IMR-90 (cell line): ENCODE data around the gene GNB2. TPM values are rescaled to one million over a fixed set of nuclear protein-coding genes. Genes with fewer than 3 reads are reported as not detected.

ENCODE experiments used
- ATAC-seq: fragments of 200-7000 bp; cut with Tn5 transposase; 2 replicates; pipeline ENCODE4 v1.9.1; 2020; ENCODE audit warnings: low read depth, mild to moderate bottlenecking, moderate library complexity
- BruUV-seq: library from RNA; stranded (reverse); fragments of 400-500 nt; replicated peaks from 2 replicates; lab custom pipeline; 2021; lab: Mats Ljungman, UMichigan
- CTCF ChIA-PET: fragments of 300-600 bp; formaldehyde crosslinking; extraction: SDS; loops from one replicate; lab custom pipeline; 2021; ENCODE audit warnings: antibody characterized with exemption; lab: Yijun Ruan, JAX
- POLR2A ChIA-PET: fragments of 300-600 bp; sonication (Branson Sonifier 250); formaldehyde crosslinking; loops from one replicate; lab custom pipeline; 2022; ENCODE audit warnings: antibody characterized with exemption; ENCODE audit not compliant: unreplicated experiment; lab: Charles Lee
- DNase-seq: peaks from one replicate; pipeline ENCODE4 v3.0.0; 2013
- H2AFZ ChIP-seq: replicated peaks from 2 replicates; pipeline ENCODE3; 2013; ENCODE audit warnings: low read length, mild to moderate bottlenecking; ENCODE audit not compliant: poor library complexity
- H2AK5ac ChIP-seq: 2 replicates; pipeline ENCODE4 v1.6.1; 2013; ENCODE audit warnings: low read depth, low read length, inconsistent platforms
- H2AK9ac ChIP-seq: replicated peaks from 2 replicates; pipeline ENCODE3; 2013; ENCODE audit warnings: mild to moderate bottlenecking, low read depth, low read length, moderate library complexity; ENCODE audit not compliant: poor library complexity
- H2BK120ac ChIP-seq: 2 replicates; pipeline ENCODE4 v1.6.1; 2013; ENCODE audit warnings: low read depth, low read length, inconsistent platforms
- H2BK15ac ChIP-seq: 3 replicates; pipeline ENCODE4 v1.6.1; 2013; ENCODE audit warnings: low read depth, low read length, inconsistent platforms
- H2BK20ac ChIP-seq: 2 replicates; pipeline ENCODE4 v1.6.1; 2013; ENCODE audit warnings: low read depth, mild to moderate bottlenecking, inconsistent platforms, low read length, moderate library complexity
- H2BK5ac ChIP-seq: 2 replicates; pipeline ENCODE4 v1.6.1; 2013; ENCODE audit warnings: mild to moderate bottlenecking, low read depth, low read length, inconsistent platforms; ENCODE audit not compliant: poor library complexity, severe bottlenecking
- H3K14ac ChIP-seq: replicated peaks from 2 replicates; pipeline ENCODE4 v1.6.1; 2013; ENCODE audit warnings: low read depth, low read length, inconsistent platforms
- H3K18ac ChIP-seq: 2 replicates; pipeline ENCODE4 v1.6.1; 2013; ENCODE audit warnings: low read depth, low read length, control low read depth
- H3K23ac ChIP-seq: 2 replicates; pipeline ENCODE4 v1.6.1; 2013; ENCODE audit warnings: low read depth, low read length, inconsistent platforms
- H3K27ac ChIP-seq: 2 replicates; pipeline ENCODE4 v1.5.1; 2013; ENCODE audit warnings: mild to moderate bottlenecking, control low read depth, low read length; ENCODE audit not compliant: insufficient read depth
- H3K27me3 ChIP-seq: 2 replicates; pipeline ENCODE4 v1.6.1; 2013; ENCODE audit warnings: low read length; ENCODE audit not compliant: control insufficient read depth, insufficient read depth
- H3K36me3 ChIP-seq: 2 replicates; pipeline ENCODE4 v1.6.1; 2013; ENCODE audit warnings: low read length, mixed read lengths; ENCODE audit not compliant: control insufficient read depth, insufficient read depth
- H3K4ac ChIP-seq: 2 replicates; pipeline ENCODE4 v1.6.1; 2013; ENCODE audit warnings: low read depth, low read length, inconsistent platforms
- H3K4me1 ChIP-seq: 2 replicates; pipeline ENCODE4 v1.6.1; 2013; ENCODE audit warnings: low read length, mixed read lengths; ENCODE audit not compliant: control insufficient read depth, insufficient read depth
- H3K4me2 ChIP-seq: 2 replicates; pipeline ENCODE4 v1.6.1; 2013; ENCODE audit warnings: low read depth, mild to moderate bottlenecking, control low read depth, low read length, moderate library complexity
- H3K4me3 ChIP-seq: 2 replicates; pipeline ENCODE4 v1.5.1; 2013; ENCODE audit warnings: low read depth, mild to moderate bottlenecking, control low read depth, low read length, moderate library complexity; ENCODE audit not compliant: insufficient read depth
- H3K56ac ChIP-seq: 2 replicates; pipeline ENCODE4 v1.6.1; 2013; ENCODE audit warnings: low read length, inconsistent platforms; ENCODE audit not compliant: insufficient read depth; ENCODE audit errors: extremely low read depth
- H3K79me1 ChIP-seq, 2 experiments: 2 replicates each; pipeline ENCODE4 v1.6.1; 2013; ENCODE audit warnings: low read length in 2 of 2, inconsistent platforms in 1 of 2, low read depth in 1 of 2
- H3K9ac ChIP-seq: 2 replicates; pipeline ENCODE4 v1.6.1; 2013; ENCODE audit warnings: low read depth, low read length, control low read depth
- H3K9me1 ChIP-seq: 2 replicates; pipeline ENCODE4 v1.6.1; 2013; ENCODE audit warnings: low read length, inconsistent platforms; ENCODE audit not compliant: insufficient read depth
- H3K9me3 ChIP-seq: 2 replicates; pipeline ENCODE4 v1.6.1; 2013; ENCODE audit warnings: low read length; ENCODE audit not compliant: control insufficient read depth, insufficient read depth
- H4K20me1 ChIP-seq: 2 replicates; pipeline ENCODE4 v1.6.1; 2013; ENCODE audit warnings: low read length, inconsistent platforms; ENCODE audit not compliant: insufficient read depth
- H4K5ac ChIP-seq: 2 replicates; pipeline ENCODE4 v1.6.1; 2013; ENCODE audit warnings: mild to moderate bottlenecking, low read depth, low read length, control low read depth
- H4K8ac ChIP-seq, 2 experiments: 2 replicates each; pipeline ENCODE4 v1.6.1; 2013; ENCODE audit warnings: low read depth in 2 of 2, low read length in 2 of 2, control low read depth in 1 of 2, inconsistent platforms in 1 of 2
- H4K91ac ChIP-seq: 2 replicates; pipeline ENCODE4 v1.6.1; 2013; ENCODE audit warnings: low read depth, low read length, inconsistent platforms; ENCODE audit not compliant: insufficient read depth
- BHLHE40 ChIP-seq: fragments of 150-350 bp; IDR thresholded peaks from 2 replicates; pipeline ENCODE4 v1.6.1; 2016; ENCODE audit warnings: mild to moderate bottlenecking, low read depth, low read length
- CEBPB ChIP-seq: IDR thresholded peaks from 2 replicates; pipeline ENCODE4 v1.6.1; 2012; ENCODE audit warnings: low read depth, low read length, improper control_type of control experiment
- CHD1 ChIP-seq: IDR thresholded peaks from 2 replicates; pipeline ENCODE4 v1.6.1; 2012; ENCODE audit warnings: low read depth, low read length, improper control_type of control experiment
- ELK1 ChIP-seq: fragments of 150-350 bp; IDR thresholded peaks from 2 replicates; pipeline ENCODE4 v1.6.1; 2016; ENCODE audit warnings: low read depth, mild to moderate bottlenecking, low read length, moderate library complexity, borderline replicate concordance
- FOS ChIP-seq: fragments of 150-350 bp; IDR thresholded peaks from 2 replicates; pipeline ENCODE4 v1.6.1; 2016; ENCODE audit warnings: low read depth, low read length
- MAFK ChIP-seq: IDR thresholded peaks from 2 replicates; pipeline ENCODE4 v1.6.1; 2012; ENCODE audit warnings: low read depth, low read length, improper control_type of control experiment
- MAZ ChIP-seq: IDR thresholded peaks from 2 replicates; pipeline ENCODE4 v1.6.1; 2012; ENCODE audit warnings: low read depth, mild to moderate bottlenecking, low read length, improper control_type of control experiment, moderate library complexity, borderline replicate concordance
- MXI1 ChIP-seq: IDR thresholded peaks from 2 replicates; pipeline ENCODE4 v1.6.1; 2012; ENCODE audit warnings: low read depth, mild to moderate bottlenecking, low read length, moderate library complexity, borderline replicate concordance
- NFE2L2 ChIP-seq: fragments of 150-350 bp; IDR thresholded peaks from 2 replicates; pipeline ENCODE4 v1.6.1; 2016; ENCODE audit warnings: low read depth, mild to moderate bottlenecking, low read length
- POLR2A ChIP-seq: IDR thresholded peaks from 2 replicates; pipeline ENCODE4 v1.6.1; 2012; ENCODE audit warnings: mild to moderate bottlenecking, low read depth, low read length
- RAD21 ChIP-seq: IDR thresholded peaks from 2 replicates; pipeline ENCODE4 v1.6.1; 2012; ENCODE audit warnings: low read length, improper control_type of control experiment
- RCOR1 ChIP-seq: IDR thresholded peaks from 2 replicates; pipeline ENCODE4 v1.6.1; 2012; ENCODE audit warnings: mild to moderate bottlenecking, low read length, improper control_type of control experiment; ENCODE audit not compliant: insufficient replicate concordance
- RFX5 ChIP-seq: IDR thresholded peaks from 2 replicates; pipeline ENCODE4 v1.8.0; 2012; ENCODE audit warnings: low read depth, mild to moderate bottlenecking, low read length, moderate library complexity
- SMC3 ChIP-seq: fragments of 150-350 bp; IDR thresholded peaks from 2 replicates; pipeline ENCODE4 v1.6.1; 2016; ENCODE audit warnings: low read depth, mild to moderate bottlenecking, antibody characterized with exemption, low read length, moderate library complexity
- USF2 ChIP-seq: fragments of 150-350 bp; IDR thresholded peaks from 2 replicates; pipeline ENCODE4 v1.6.1; 2017; ENCODE audit warnings: mild to moderate bottlenecking, antibody characterized with exemption, low read length, low read depth
- WGBS, 2 experiments: methylation state at CpG; one replicate each; pipeline versions ENCODE4 v1.1.5 to v1.1.7; 2013; ENCODE audit warnings: missing lambda C conversion rate in 2 of 2; ENCODE audit not compliant: insufficient read length in 1 of 2; ENCODE audit errors: extremely low coverage in 2 of 2; 5-methylcytosine and 5-hydroxymethylcytosine counted together
- dilution Hi-C: fragments of 300-500 bp; cut with HindIII; formaldehyde crosslinking; loops from one replicate; pipeline ENCODE4 v1.14.3; 2018; ENCODE audit warnings: low sequenced_read_pairs; ENCODE audit not compliant: unreplicated experiment
- in situ Hi-C: fragments of 300-500 bp; cut with MboI; formaldehyde crosslinking; loops from 3 replicates; pipeline ENCODE4 v1.14.3; 2019; ENCODE audit warnings: low sequenced_read_pairs, inconsistent platforms, mixed read lengths
- intact Hi-C: fragments of 100-400 bp; cut with micrococcal nuclease; formaldehyde crosslinking; loops from 2 replicates; pipeline ENCODE4 v1.10.0; 2022
- polyA plus RNA-seq, 3 experiments: library from polyadenylated mRNA; depleted of rRNA; stranded (reverse); fragments of >200 nt; gene quantifications; 2 replicates each; pipeline ENCODE4 v1.2.3, GENCODE V29; 2012; ENCODE audit warnings: low replicate concordance in 1 of 3
- total RNA-seq: library from RNA; depleted of rRNA; stranded (reverse); fragments of >200 nt; gene quantifications from 2 replicates; pipeline ENCODE4 v1.2.3, GENCODE V29; 2012
- TF ChIP-seq, protein P1 (sequence below): conservative IDR thresholded peaks from 2 replicates; pipeline ENCODE4 v1.5.1; 2012; ENCODE audit warnings: mild to moderate bottlenecking, low read depth, low read length, improper control_type of control experiment

Gene GNB2
- total and polyA plus RNA-seq, 2 of the 4 experiments (the other 2 are of a cell fraction) = 62.0 to 279 TPM

GRCh38 chr7:100699018-100699417 lies 25.5 kb downstream of the GNB2 start:
- Histone ChIP-seq H3K4me3 (no peak overlapping the region), H4K5ac (no peak overlapping the region), H2AK9ac (no peak overlapping the region), H3K27ac (no peak overlapping the region), H3K9me1 (no peaks in the 10 kb centered on the region), H3K4ac (no peak overlapping the region), H3K36me3 (no peaks in the 10 kb centered on the region), H2AFZ (no peak overlapping the region), H3K9me3 (no peaks in the 10 kb centered on the region), H3K79me1 (no peaks in the 10 kb centered on the region), H3K4me2 (no peak overlapping the region), H4K8ac (no peak overlapping the region), H3K4me1 (0 out of 2 replicates have a peak, but pooled peaks cover 1% of the 10 kb centered on the region), H3K56ac (no peak overlapping the region), H3K9ac (no peak overlapping the region), H2BK20ac (no peak overlapping the region), H3K27me3 (peaks cover 5% of the 10 kb centered on the region; the same call in 1 of the 2 replicates), H3K18ac (no peak overlapping the region), H2BK15ac (no peak overlapping the region), H2BK120ac (no peak overlapping the region), H3K14ac (no peak overlapping the region), H4K20me1 (no peaks in the 10 kb centered on the region), H2BK5ac (no peak overlapping the region), H3K23ac (no peak overlapping the region; the same call in 1 of the 2 replicates), H2AK5ac (no peak overlapping the region), H4K91ac (no peak overlapping the region)
- no peak for ATAC-seq
- WGBS, 2 experiments = 70% methylated on average over 4 of the region's 6 CpGs; no CpG with 5 or more reads in 1 of the 2 experiments
- no TSS peak for BruUV-seq
- POLR2A ChIA-PET = no interaction called here
- intact Hi-C loops = no loop called here
- dilution Hi-C loops = no loop called here
- in situ Hi-C loops = loop anchor here (10.0 kb wide), 1 partner anchor 234 kb away; the partner anchor contains the start of gene SPACDR
- CTCF ChIA-PET = no interaction called here
- no peak for TF ChIP-seq RCOR1
- no peak for TF ChIP-seq ELK1
- TF ChIP-seq MXI1 = no peak
- no peak for TF ChIP-seq FOS
- TF ChIP-seq USF2 = no peak
- no peak for TF ChIP-seq POLR2A
- no peak for TF ChIP-seq CHD1
- TF ChIP-seq SMC3 = no peak
- no peak for TF ChIP-seq RAD21
- TF ChIP-seq BHLHE40 = no peak
- TF ChIP-seq NFE2L2 = no peak
- no peak for TF ChIP-seq MAFK
- TF ChIP-seq, protein P1, sequence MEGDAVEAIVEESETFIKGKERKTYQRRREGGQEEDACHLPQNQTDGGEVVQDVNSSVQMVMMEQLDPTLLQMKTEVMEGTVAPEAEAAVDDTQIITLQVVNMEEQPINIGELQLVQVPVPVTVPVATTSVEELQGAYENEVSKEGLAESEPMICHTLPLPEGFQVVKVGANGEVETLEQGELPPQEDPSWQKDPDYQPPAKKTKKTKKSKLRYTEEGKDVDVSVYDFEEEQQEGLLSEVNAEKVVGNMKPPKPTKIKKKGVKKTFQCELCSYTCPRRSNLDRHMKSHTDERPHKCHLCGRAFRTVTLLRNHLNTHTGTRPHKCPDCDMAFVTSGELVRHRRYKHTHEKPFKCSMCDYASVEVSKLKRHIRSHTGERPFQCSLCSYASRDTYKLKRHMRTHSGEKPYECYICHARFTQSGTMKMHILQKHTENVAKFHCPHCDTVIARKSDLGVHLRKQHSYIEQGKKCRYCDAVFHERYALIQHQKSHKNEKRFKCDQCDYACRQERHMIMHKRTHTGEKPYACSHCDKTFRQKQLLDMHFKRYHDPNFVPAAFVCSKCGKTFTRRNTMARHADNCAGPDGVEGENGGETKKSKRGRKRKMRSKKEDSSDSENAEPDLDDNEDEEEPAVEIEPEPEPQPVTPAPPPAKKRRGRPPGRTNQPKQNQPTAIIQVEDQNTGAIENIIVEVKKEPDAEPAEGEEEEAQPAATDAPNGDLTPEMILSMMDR = no peak
- no peak for TF ChIP-seq MAZ
- no peak for TF ChIP-seq CEBPB
- no peak for TF ChIP-seq RFX5
- no peak for DNase-seq
